ENCODE results near the gene RAB44. TPM values are rescaled to one million over a fixed set of nuclear protein-coding genes. Genes with fewer than 3 reads are reported as not detected.

The RAB44 gene
- total and polyA plus RNA-seq, 4 experiments from 2014 or later = not detected

GRCh38 chr6:36677059-36677749, 20.4 kb upstream of the RAB44 start:
- Histone ChIP-seq H3K36me3 (ENCODE audit: insufficient read depth, low read length) (no peaks in the 10 kb centered on the region), H3K9me3 (ENCODE audit: control insufficient read depth in 1 of 2, low read length in 2 of 2) (no peaks in the 10 kb centered on the region), H3K27me3 (ENCODE audit: insufficient read depth, low read length) (no peaks in the 10 kb centered on the region), H3K27ac (ENCODE audit: low read depth, low read length) (peak overlapping the region; percentile 80), H3K4me3 (ENCODE audit: low read length in 2 of 2) (no peak overlapping the region), H3K4me1 (ENCODE audit: insufficient read depth, low read length) (peaks cover 36% of the 10 kb centered on the region)
- peaks cover 0 to 6% of the 10 kb centered on the region in 2 donors for H3K27me3 Mint-ChIP-seq
- ChIA-PET POLR2A (ENCODE audit: partially characterized antibody) (interaction anchor here (2.4 kb wide), 1 partner anchor 62 kb away, joined by 7 read pairs; no protein-coding TSS in a partner anchor), CTCF (ENCODE audit: partially characterized antibody) (interaction anchor here (1.0 to 1.6 kb wide), 2 partner anchors 15 to 62 kb away, joined by 3 to 4 read pairs; no protein-coding TSS in a partner anchor)
- H3K36me3 Mint-ChIP-seq = peaks cover 0 to 8% of the 10 kb centered on the region in 2 donors
- peak overlapping the region in 6 of 8 donors; percentile 68 to 85 (median 79) for H3K4me3 Mint-ChIP-seq
- peaks cover 17 to 49% (median 34%) of the 10 kb centered on the region in 4 donors for H3K4me1 Mint-ChIP-seq
- H3K27ac Mint-ChIP-seq = peak overlapping the region; percentile 59 to 100 (median 90)
- peaks cover 0 to 6% (median 0%) of the 10 kb centered on the region in 8 donors for H3K9me3 Mint-ChIP-seq
- intact Hi-C loops (cut with micrococcal nuclease) = no loop called here
- no peak for DNase-seq

- Histone ChIP-seq H3K4me1 (ENCODE audit: insufficient read depth, low read length) (peaks cover 43% of the 10 kb centered on the region), H3K4me3 (ENCODE audit: low read length in 2 of 2) (peak overlapping the region in 1 of 2 donors; percentile 77), H3K9me3 (ENCODE audit: control insufficient read depth in 1 of 2, low read length in 2 of 2) (no peaks in the 10 kb centered on the region), H3K36me3 (ENCODE audit: insufficient read depth, low read length) (no peaks in the 10 kb centered on the region), H3K27me3 (ENCODE audit: insufficient read depth, low read length) (no peaks in the 10 kb centered on the region), H3K27ac (ENCODE audit: low read depth, low read length) (peak overlapping the region; percentile 80)
- peak overlapping the region; percentile 68 to 85 (median 80) for H3K4me3 Mint-ChIP-seq
- peaks cover 0 to 15% of the 10 kb centered on the region in 2 donors for H3K36me3 Mint-ChIP-seq
- peaks cover 0 to 5% (median 0%) of the 10 kb centered on the region in 8 donors for H3K9me3 Mint-ChIP-seq
- peak in 2 of 5 donors; percentile 18 to 61 for DNase-seq
- intact Hi-C loops (cut with micrococcal nuclease) = no loop called here
- peak overlapping the region; percentile 87 to 100 (median 90) for H3K27ac Mint-ChIP-seq
- CTCF ChIA-PET (ENCODE audit: partially characterized antibody) = interaction anchor here (0.6 to 1.6 kb wide), 7 partner anchors 9 to 249 kb away, joined by 3 to 5 read pairs (median 4); no protein-coding TSS in a partner anchor
- peaks cover 0 to 6% of the 10 kb centered on the region in 2 donors for H3K27me3 Mint-ChIP-seq
- H3K4me1 Mint-ChIP-seq = peaks cover 22 to 56% (median 41%) of the 10 kb centered on the region in 4 donors
- POLR2A ChIA-PET (ENCODE audit: partially characterized antibody) = interaction anchor here (0.7 to 3.4 kb wide), 10 partner anchors 15 to 254 kb away, joined by 3 to 13 read pairs (median 4); partner anchors contain the start of gene SRSF3
Measured at GRCh38 chr6:36677753-36678487, 19.7 kb upstream of the RAB44 start.

GRCh38 chr6:36678488-36679042, 19.1 kb upstream of the RAB44 start, which contains the start of gene CDKN1A:
Gene CDKN1A (plus strand): TSS chr6:36678714. CDS start chr6:36684102, 5,388 bp downstream.
- H3K27me3 Mint-ChIP-seq = peaks cover 0 to 6% of the 10 kb centered on the region in 2 donors
- DNase-seq = peak; percentile 62 to 84 (median 72)
- H3K36me3 ChIP-seq (ENCODE audit: insufficient read depth, low read length) = no peaks in the 10 kb centered on the region
- ChIA-PET CTCF (ENCODE audit: partially characterized antibody) (interaction anchor here (0.6 to 3.0 kb wide), 10 partner anchors 10 to 255 kb away, joined by 3 to 18 read pairs (median 4); no protein-coding TSS in a partner anchor), POLR2A (ENCODE audit: partially characterized antibody) (interaction anchor here (0.7 to 3.4 kb wide), 14 partner anchors 12 to 555 kb away, joined by 3 to 15 read pairs (median 4); partner anchors contain the start of gene SRSF3)
- peaks cover 50% of the 10 kb centered on the region for H3K4me1 ChIP-seq (ENCODE audit: insufficient read depth, low read length)
- H3K27ac ChIP-seq (ENCODE audit: low read depth, low read length) = peak within 1 kb of the TSS; percentile 80
- peaks cover 0 to 20% of the 10 kb centered on the region in 2 donors for H3K36me3 Mint-ChIP-seq
- H3K4me1 Mint-ChIP-seq = peaks cover 26 to 63% (median 47%) of the 10 kb centered on the region in 4 donors
- no peaks in the 10 kb centered on the region for H3K27me3 ChIP-seq (ENCODE audit: insufficient read depth, low read length)
- H3K9me3 Mint-ChIP-seq = peaks cover 0 to 5% (median 0%) of the 10 kb centered on the region in 8 donors
- H3K4me3 ChIP-seq (ENCODE audit: low read length in 2 of 2) = peak within 1 kb of the TSS; percentile 77 to 90
- intact Hi-C loops (cut with micrococcal nuclease) = no loop called here
- no peaks in the 10 kb centered on the region for H3K9me3 ChIP-seq (ENCODE audit: control insufficient read depth in 1 of 2, low read length in 2 of 2)
- peak within 1 kb of the TSS; percentile 90 to 100 (median 95) for H3K27ac Mint-ChIP-seq
- H3K4me3 Mint-ChIP-seq = peak within 1 kb of the TSS; percentile 89 to 98 (median 94)

GRCh38 chr6:36679043-36679833, 18.4 kb upstream of the RAB44 start:
- peaks cover under 1% of the 10 kb centered on the region for H3K36me3 ChIP-seq (ENCODE audit: insufficient read depth, low read length)
- H3K36me3 Mint-ChIP-seq = peaks cover 0 to 23% of the 10 kb centered on the region in 2 donors
- peaks cover 26 to 67% (median 51%) of the 10 kb centered on the region in 4 donors for H3K4me1 Mint-ChIP-seq
- ChIA-PET POLR2A (ENCODE audit: partially characterized antibody) (interaction anchor here (0.7 to 3.4 kb wide), 20 partner anchors 11 to 556 kb away, joined by 3 to 15 read pairs (median 4); partner anchors contain the start of gene SRSF3), CTCF (ENCODE audit: partially characterized antibody) (interaction anchor here (0.7 to 5.3 kb wide), 22 partner anchors 11 to 338 kb away, joined by 3 to 40 read pairs (median 6); no protein-coding TSS in a partner anchor)
- H3K9me3 Mint-ChIP-seq = peaks cover 0 to 5% (median 0%) of the 10 kb centered on the region in 8 donors
- H3K27ac ChIP-seq (ENCODE audit: low read depth, low read length) = peak overlapping the region; percentile 80
- DNase-seq = peak in 4 of 5 donors; percentile 10 to 69 (median 28)
- peaks cover 53% of the 10 kb centered on the region for H3K4me1 ChIP-seq (ENCODE audit: insufficient read depth, low read length)
- no peaks in the 10 kb centered on the region for H3K27me3 ChIP-seq (ENCODE audit: insufficient read depth, low read length)
- H3K27ac Mint-ChIP-seq = peak overlapping the region; percentile 88 to 100 (median 95)
- no peaks in the 10 kb centered on the region for H3K9me3 ChIP-seq (ENCODE audit: control insufficient read depth in 1 of 2, low read length in 2 of 2)
- H3K4me3 Mint-ChIP-seq = peak overlapping the region; percentile 91 to 99 (median 98)
- H3K4me3 ChIP-seq (ENCODE audit: low read length in 2 of 2) = peak overlapping the region; percentile 77 to 90
- intact Hi-C loops (cut with micrococcal nuclease) = no loop called here
- peaks cover 0 to 6% of the 10 kb centered on the region in 2 donors for H3K27me3 Mint-ChIP-seq

GRCh38 chr6:36682328-36683144, 15.1 kb upstream of the RAB44 start:
- Mint-ChIP-seq H3K9me3 (peaks cover 0 to 5% (median 0%) of the 10 kb centered on the region in 8 donors), H3K36me3 (peaks cover 0 to 34% of the 10 kb centered on the region in 2 donors), H3K27me3 (peaks cover 0 to 6% of the 10 kb centered on the region in 2 donors), H3K27ac (peak overlapping the region; percentile 91 to 100 (median 95)), H3K4me1 (peaks cover 24 to 61% (median 43%) of the 10 kb centered on the region in 4 donors), H3K4me3 (peak overlapping the region in 6 of 8 donors; percentile 21 to 91 (median 54))
- ChIA-PET POLR2A (ENCODE audit: partially characterized antibody) (interaction anchor here (0.9 to 1.4 kb wide), 6 partner anchors 8 to 259 kb away, joined by 3 to 4 read pairs (median 3); no protein-coding TSS in a partner anchor), CTCF (ENCODE audit: partially characterized antibody) (interaction anchor here (0.7 to 5.3 kb wide), 8 partner anchors 10 to 336 kb away, joined by 3 to 40 read pairs (median 4); no protein-coding TSS in a partner anchor)
- Histone ChIP-seq H3K27ac (ENCODE audit: low read depth, low read length) (peak overlapping the region; percentile 74), H3K27me3 (ENCODE audit: insufficient read depth, low read length) (no peaks in the 10 kb centered on the region), H3K36me3 (ENCODE audit: insufficient read depth, low read length) (peaks cover 5% of the 10 kb centered on the region), H3K4me1 (ENCODE audit: insufficient read depth, low read length) (peaks cover 50% of the 10 kb centered on the region), H3K9me3 (ENCODE audit: control insufficient read depth in 1 of 2, low read length in 2 of 2) (no peaks in the 10 kb centered on the region), H3K4me3 (ENCODE audit: low read length in 2 of 2) (no peak overlapping the region)
- peak; percentile 73 to 98 (median 76) for DNase-seq
- intact Hi-C loops (cut with micrococcal nuclease) = no loop called here

Measured in CD4-positive, alpha-beta memory T cell (primary cell).